ENCODE data around the gene TMPRSS4.

TMPRSS4 gene, protein sequence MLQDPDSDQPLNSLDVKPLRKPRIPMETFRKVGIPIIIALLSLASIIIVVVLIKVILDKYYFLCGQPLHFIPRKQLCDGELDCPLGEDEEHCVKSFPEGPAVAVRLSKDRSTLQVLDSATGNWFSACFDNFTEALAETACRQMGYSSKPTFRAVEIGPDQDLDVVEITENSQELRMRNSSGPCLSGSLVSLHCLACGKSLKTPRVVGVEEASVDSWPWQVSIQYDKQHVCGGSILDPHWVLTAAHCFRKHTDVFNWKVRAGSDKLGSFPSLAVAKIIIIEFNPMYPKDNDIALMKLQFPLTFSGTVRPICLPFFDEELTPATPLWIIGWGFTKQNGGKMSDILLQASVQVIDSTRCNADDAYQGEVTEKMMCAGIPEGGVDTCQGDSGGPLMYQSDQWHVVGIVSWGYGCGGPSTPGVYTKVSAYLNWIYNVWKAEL

DNA sequence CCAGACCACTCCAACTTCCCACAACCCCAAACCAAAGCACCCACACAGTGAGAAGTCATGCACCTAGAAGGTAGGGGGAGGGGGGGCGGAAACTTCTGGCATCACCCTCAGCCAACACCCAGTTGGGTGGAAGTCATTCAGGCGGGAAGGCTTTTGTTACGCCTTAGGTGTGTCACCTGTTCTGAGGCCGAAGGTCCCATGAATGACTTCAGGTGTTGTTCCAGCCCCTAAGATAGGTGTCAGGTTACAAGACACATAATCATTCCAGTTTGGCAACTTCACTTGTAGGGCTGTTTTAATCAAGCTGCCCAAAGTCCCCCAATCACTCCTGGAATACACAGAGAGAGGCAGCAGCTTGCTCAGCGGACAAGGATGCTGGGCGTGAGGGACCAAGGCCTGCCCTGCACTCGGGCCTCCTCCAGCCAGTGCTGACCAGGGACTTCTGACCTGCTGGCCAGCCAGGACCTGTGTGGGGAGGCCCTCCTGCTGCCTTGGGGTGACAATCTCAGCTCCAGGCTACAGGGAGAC lies at the start of gene TMPRSS4:
Gene TMPRSS4 (plus strand): TSS at position 325 of the 528 bp plus-strand sequence. CDS start 225 bp downstream, outside the sequence.
- no peak for DNase-seq (ENCODE audit: low read depth in 3 of 3)

DNA sequence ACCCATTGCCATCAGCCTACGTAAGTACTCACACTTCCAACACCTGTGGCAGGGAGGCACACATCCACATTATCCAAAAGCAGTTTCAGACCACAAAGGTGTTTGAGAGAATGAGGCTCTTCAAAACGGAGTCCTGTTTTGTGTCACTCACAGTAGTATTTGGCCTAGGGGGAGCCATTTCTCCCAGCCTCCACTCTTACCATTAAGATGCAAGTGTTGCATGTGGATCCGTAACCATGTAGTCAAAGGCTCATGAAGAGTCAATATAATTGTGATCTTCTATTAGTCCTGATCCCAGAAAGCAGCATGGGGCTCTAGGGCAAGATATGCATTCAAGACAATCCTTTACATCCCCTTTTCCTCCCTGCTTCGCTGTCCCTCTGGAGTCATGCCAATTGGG lies 49.2 kb upstream of the TMPRSS4 start:
- no peak for DNase-seq (ENCODE audit: low read depth in 3 of 3)

DNA sequence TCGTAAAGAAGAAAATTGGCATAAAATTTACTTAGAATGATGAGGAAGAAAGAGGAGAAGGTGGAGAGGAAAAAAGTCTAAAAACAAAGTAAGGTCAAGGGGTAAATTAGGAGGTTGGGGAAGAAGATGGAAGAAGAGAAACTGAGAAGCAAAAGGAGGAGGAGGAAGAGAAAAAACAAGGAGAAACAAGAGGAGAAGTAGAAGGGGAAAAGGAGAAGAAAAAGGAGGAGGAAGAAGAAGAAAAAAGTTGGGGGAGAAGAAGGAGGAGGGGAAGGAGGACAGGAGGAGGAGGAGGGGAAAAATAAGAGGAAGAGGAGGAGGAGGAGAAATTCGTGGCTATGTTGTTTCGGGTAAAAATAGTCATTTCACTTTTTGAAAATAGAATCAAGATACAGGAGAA lies 48.3 kb upstream of the TMPRSS4 start:
- no peak for DNase-seq (ENCODE audit: low read depth in 3 of 3)

DNA sequence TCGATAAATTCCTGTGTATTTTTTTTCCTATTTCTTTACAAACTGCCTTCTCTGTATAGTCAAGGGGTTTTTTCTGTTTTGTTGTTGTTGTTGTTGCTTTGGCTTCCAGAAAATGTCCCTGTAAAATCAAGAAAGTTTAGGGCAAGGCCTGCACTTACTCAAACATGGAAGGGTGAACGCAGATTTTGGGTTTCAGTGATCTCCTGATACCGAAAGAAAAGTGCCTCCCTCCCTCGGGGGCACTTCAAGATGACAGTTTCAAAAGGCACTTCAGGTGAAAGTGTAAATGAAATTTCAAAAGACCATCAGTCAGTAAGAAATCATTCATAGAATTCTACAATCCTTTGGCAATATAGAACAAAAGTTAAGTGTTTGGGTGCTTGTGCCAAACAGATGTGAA lies 43.4 kb upstream of the TMPRSS4 start:
- DNase-seq (ENCODE audit: low read depth in 3 of 3) = no peak

DNA sequence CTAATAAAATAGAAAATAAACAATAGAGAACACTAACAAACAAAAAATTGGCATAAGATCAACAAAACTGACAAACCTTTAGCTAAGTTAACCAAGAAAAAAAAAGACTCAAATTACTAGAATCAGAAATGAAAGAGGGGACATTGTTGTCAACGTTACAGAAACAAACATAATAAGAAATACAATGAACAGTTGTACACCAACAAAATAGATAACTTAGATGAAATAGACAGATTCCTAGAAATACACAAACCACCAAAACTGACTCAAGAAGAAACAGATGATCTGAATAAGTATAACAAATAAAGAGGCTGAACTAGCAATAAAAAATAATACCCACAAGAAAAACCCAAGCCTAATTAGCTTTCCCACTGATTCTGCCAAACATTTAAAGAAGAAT lies 34.7 kb upstream of the TMPRSS4 start:
- no peak for DNase-seq (ENCODE audit: low read depth in 3 of 3)

DNA sequence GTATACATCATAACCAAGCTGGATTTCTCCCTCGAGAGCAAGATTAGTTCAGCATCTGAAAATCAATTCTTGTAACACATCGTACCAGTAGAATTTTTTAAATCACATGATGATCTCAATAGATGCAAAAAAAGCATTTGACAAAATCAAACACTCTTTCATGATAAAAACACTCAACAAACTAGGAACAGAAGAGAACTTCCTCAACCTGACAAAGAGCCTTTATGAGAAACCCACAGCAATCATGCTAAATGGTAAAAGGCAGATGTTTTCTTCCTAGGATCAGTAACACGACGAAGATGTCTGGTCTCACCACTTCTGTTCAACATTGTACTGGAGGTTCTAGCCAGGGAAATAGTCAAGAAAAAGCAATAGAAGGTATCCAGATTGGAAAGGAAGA lies 34.1 kb upstream of the TMPRSS4 start:
- no peak for DNase-seq (ENCODE audit: low read depth in 3 of 3)

DNA sequence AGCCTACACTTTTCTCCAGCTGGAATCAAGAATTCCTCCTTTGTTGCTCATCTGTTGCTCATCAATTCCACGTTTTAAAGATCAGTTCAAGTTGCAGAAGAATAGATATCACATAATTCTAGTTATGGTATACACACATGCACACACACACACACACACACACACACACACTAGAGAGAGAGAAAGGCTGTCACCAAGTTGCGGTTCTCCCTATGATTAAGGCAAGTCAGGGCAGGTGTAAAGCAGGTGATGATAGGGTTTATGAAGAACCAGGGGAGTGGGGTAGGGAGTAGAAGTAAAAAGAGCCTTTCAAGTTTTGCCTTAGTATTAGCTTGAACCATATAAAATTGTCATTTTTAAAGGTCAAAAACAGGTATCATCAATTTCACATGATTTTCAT lies 31.7 kb upstream of the TMPRSS4 start:
- no peak for DNase-seq (ENCODE audit: low read depth in 3 of 3)

DNA sequence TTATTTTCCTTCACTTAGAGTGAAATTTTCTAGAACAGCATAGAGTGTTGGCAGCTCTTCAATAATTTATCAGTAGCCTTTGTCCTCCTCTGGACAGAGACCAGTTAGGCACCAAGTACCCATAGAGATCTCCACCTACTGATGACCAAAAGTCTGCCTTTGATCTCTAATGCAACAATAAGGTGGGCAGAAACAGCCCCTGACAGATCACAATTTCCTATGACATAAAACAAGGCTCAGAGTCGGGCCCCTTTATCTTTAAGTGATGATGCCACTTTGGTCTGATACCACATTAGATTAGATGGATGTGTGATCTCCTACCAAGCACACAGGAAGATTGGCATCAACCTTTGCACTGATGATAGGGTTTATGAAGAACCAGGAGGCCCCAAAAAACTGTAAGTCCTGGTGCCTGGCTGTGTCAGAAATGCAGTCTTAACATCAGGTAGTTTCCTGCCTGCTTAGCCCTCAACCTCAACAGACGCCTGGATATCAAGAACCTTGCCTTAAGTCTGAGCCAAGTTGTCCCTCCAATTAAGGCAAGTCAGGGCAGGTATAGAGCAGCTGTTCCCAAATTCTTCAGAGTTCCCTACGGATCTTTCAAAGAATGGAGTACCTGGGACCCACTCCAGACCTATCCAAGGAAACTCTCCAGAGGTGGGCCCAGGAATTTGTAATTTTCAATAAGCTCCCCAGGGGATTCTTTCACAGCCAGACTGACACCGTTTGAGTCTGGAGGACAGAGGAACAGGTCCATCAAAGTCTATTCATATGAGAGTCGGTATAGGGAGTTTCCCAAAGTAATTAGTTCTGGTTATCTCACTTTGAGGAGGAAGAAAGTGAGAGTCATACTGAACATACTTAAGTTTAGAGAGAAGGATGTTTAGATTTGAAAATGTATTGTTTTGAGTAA lies 30.6 kb upstream of the TMPRSS4 start:
- no peak for DNase-seq (ENCODE audit: low read depth in 3 of 3)

DNA sequence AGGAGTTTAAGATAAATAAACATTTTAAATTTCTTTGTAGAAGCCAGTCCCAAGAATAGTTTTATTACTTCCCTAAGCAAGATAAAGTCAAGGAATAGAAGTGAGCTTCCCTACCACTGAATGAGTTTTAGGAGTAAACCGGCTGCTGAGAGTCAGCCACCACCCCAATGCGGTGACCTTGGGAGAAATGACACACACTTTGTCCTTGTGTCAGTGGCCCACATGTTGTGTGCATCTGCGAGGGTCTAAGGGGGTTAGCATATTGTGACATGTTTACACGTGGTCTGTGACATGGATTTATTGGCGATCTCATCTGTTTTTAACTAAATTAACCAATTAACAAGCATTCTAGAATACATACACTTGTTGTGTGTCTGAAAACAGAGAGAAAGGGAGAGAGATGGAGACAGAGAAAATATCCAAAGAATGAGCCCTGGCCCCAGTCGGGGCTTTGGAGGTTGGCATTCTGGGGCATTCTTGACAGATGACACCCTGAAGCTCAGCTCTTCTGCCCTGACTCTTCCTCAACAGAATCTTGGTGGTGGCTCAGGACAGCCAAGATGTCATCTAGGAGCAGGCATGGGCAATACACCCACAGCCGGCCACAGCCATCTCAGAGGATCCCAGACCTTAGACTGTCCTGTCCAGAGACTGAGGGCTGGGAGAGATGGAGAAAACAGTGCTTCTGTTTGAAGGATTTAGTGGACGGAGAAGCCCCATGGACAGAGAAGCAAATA lies 29.7 kb upstream of the TMPRSS4 start:
- no peak for DNase-seq (ENCODE audit: low read depth in 3 of 3)

DNA sequence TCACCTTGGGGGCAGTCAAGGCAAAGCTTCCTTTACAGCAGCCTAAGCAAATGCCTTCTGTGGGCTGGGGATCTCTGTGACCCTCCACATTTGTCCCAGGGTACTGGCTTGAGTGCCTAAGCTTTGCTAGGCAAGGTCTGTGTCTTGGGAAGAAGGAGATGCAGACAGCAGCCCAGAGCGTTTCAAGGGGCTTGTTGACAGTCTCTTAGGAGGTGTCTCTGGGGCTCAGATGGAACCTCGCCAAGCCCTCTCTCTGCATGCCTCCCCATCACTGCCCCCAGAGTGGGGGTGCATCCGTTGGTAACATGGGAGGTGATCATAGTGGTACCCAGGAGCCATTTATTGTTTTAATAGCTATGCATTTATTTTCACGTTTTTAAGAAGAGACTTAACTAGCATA lies 29.1 kb upstream of the TMPRSS4 start:
- no peak for DNase-seq (ENCODE audit: low read depth in 3 of 3)

DNA sequence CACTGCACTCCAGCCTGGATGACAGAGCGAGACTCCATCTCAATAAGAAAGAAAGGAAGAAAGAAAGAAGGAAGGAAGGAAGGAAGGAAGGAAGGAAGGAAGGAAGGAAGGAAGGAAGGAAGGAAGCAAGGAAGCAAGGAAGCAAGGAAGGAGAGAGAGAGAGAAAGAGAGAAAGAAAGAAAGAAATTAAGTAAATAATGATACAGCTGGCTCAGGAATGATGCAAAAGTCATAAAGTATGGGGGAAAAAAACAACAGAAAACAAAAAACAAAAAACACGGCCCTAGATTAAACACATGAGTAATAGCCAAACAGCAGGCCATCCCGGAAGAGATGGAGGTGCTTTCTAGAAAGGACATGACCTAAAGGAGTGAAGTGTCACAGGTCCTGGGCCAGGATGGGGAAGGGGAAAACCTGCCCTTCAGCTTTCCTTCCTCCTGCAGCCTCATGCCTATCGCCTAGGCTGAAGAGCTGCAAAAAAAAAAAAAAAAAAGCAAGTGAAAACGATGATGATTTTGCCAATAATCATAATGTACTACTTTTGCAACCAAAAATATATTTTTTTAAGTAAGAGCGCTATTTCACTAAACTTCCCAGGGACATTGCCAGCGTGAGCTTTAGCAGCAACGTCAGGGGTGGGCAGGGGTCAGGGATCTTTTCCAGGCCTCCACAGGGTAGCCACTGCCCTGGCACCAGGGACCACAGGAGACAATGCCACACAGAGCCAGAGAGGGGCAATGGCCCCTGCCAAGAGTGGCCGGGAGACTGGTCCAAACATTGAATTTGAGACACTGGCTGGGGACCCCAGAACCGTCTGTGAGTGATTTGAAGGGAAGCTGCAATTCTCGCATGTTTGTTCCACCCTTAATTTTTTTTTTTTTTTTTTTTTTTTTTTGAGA lies 28.2 kb upstream of the TMPRSS4 start:
- DNase-seq (ENCODE audit: low read depth in 3 of 3) = no peak

DNA sequence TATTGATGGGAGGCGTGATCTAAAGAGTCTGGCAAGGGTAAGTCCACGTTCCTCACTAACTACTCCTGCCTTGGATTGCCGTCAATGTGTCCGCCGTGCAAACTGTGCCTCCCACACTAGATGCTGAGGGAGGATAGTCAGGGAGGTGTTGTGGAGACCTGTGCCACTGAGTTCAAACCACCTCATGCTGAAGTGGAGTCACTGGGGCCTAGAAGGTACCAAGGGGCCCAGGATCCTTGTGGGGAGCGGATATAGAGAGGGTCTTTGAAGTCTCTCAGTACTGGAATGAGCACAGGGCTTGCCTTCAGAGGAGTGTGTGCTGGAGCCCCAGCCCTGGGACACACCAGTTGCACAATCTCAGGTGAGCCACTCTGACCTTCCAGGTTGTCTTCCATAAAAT lies 27.1 kb upstream of the TMPRSS4 start:
- DNase-seq (ENCODE audit: low read depth in 3 of 3) = no peak

DNA sequence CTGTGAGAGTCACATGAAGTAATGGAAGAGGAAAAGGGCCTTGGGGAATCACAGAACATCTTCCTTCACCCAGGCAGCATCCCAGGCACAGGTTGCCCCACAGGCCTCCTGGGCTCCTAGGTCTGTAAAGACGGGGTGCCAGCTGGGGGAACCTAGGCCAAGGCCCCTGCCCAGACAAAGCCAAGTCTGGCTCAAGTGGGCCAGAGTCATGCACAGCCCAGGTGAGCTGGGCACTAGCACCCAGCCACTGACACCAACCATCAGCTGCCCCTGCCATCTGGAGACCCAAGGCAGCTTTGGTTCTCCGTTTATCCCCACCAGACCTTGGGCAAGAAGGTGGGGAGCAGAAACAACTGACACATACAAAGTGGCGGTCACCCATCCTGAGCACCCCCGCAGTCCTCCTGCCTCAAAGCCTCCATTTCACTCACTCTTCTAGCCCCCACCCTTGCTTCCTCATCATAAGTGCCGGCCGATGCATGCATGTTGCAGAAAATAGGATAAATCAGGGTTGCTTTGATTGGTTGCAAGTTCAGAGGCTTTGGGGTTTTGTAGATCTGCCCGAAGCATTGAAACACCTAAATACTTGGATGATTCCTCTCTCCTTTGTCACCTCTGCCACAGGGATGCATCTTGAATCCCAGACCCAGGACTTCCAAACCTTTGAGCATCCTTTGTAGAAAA lies 26.5 kb upstream of the TMPRSS4 start:
- DNase-seq (ENCODE audit: low read depth in 3 of 3) = no peak

DNA sequence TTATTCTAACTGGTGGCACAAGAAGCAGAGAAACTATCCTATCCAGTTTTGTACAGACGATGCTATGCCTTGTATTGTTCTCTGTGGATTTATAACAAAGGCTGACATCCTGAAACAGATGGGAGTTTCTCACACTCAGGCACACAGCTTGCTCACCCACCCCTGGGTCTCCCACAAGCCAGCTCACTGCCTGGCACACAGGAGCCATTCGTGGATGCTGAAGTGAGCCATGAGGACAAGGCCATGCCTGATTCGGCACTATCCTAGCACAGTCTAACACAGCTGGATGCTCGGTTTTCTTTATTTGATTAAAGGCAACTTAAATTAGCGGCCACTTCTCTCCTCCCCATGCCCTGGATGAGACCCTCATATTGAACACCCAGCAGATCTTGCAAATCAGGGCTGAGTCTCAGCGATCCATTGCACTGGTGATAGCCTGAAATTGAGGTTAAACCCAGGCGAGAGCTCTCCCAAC lies 25.7 kb upstream of the TMPRSS4 start:
- DNase-seq (ENCODE audit: low read depth in 3 of 3) = no peak

DNA sequence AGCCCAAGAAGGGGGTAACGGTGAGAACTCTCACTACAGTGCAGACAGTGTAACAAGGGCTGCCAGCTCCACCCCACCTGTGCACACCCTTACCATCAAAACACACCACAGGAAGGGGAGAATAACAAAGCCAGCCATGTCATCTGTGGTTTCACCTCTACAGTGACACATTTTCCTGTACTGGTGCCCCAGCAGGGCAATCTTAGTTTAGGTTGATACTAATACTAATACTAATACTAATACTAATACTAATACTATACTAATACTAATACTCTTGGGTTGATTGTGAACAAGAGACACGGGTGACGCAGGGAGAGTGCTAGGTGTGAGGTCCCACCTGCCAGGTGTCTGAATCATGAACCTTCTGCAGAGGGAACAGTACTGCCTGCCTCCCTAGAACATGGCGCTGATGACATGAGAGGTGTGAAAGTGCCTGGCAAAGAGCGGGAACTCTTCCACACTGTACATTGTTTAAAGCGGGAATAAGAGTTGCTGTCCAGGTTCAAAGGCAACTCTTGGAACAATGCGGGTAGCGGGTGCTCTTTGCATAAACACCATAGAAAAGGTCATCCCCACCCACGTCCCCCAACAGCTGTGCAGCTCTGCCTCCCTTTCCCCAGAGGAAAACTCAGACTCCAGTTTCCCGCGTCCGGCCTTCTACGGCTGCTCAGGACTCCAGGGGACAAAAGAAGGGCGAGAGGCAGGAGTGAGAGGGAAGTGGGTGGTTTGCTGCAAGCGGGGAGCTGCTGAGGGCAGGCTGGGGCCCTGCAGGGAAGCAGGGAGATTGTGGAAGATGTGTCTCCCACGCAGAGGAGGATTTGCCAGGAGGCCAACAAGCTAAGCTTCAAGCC lies 25.0 kb upstream of the TMPRSS4 start:
- DNase-seq (ENCODE audit: low read depth in 3 of 3) = peak in 2 of 3 experiments; percentile 30 to 57

DNA sequence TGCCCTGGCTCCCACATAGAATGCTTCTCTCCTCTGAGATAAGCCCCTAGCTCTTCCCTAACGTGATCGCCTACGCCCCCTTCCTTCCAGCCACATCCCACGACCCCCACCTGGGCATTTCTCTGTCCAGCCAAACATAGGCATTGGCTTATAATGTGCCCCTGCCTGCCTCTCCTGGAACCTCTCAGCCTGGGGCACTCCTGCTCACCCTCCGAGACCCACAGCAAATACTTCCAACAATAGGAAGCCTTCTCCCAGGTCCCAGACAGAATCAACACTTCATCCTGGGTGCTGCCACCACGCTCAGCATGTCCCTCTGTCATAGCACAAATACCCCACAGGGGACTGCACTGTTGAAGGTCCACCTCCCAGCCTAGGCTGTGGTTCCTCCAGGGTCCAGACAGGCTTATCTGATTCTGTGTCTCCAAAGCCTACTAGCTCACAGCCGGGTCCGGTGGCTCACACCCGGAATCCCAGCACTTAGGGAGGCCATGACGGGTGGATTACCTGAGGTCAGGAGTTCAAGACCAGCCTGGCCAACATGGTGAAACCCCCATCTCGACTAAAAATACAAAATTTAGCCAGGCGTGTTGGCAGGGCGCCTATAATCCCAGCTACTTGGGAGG lies 24.2 kb upstream of the TMPRSS4 start:
- DNase-seq (ENCODE audit: low read depth in 3 of 3) = no peak

DNA sequence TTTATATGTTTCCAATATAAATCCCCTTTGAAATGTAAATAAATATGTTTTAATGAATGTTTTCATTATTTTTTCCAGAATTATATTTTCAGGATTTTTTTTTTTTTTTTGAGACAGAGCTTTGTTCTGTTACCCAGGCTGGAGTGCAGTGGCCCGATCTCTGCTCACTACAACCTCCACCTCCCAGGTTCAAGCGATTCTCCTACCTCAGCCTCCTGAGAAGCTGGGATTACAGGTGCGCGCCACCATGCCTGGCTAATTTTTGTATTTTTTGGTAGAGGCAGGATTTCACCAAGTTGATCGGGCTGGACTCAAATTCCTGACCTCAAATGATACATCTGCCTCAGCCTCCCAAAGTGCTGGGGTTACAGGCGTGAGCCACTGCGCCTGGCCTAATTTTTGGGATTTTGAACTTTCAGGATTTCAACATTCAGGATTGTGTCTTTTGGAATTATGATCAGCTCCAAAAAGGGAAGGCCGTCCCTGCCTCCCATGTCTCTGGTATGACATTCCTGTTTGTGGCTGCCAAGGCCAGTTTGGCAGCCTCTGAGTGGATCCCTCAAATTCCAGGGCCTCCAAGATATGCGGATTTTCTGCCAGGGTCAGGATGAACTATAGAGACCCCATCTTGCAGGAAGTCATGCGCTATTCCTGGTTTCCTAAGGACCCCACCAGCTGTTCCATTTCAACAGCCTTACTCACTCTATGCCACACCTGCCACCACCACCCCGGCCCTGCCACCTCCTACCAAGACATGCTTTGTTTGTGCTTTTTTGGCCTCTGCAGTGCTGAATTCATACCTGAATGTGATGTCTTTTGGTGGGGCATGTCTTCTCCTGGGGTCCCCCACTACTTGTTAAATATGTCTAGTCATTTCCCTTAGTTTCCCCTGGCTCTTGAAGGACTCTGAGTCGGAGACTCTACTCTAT lies 21.9 kb upstream of the TMPRSS4 start:
- no peak for DNase-seq (ENCODE audit: low read depth in 3 of 3)

DNA sequence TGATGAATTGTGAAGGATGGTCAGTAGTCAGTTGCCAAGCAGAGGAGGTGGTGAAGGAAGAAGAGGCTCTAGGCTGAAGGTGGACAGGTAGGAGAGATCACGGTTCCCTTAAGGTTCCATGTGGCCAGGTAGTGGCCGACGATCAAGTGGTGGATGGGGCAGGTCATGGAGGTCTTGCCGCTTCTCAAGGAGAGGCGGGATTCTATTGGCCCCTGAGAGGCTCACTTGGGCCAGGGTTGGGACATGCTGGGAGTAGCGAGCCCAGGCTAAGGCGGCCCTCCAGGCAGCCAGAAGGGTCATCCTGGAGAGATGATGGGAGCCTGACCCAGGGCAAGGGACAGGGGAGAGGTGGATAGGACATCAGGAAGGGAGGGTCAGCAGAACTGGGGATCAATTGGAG lies 20.9 kb upstream of the TMPRSS4 start:
- no peak for DNase-seq (ENCODE audit: low read depth in 3 of 3)

Data from stimulated activated CD4-positive, alpha-beta T cell treated with anti-CD3 and anti-CD28 coated beads, TNF-alpha, amount 100 ng/mL, for 4 hours (primary cell).